HUES64 (cell line): ENCODE measurements around the gene CNTNAP2.

Experiments
- H3K27ac ChIP-seq: 2 replicates; pipeline ENCODE4 v1.7.0; 2013; ENCODE audit warnings: low read depth, low read length, inconsistent platforms
- H3K27me3 ChIP-seq: 2 replicates; pipeline ENCODE4 v1.6.1; 2013; ENCODE audit warnings: mild to moderate bottlenecking, low read length; ENCODE audit not compliant: insufficient read depth
- H3K36me3 ChIP-seq: 2 replicates; pipeline ENCODE4 v1.6.1; 2013; ENCODE audit warnings: mild to moderate bottlenecking, low read length; ENCODE audit not compliant: insufficient read depth
- H3K4me1 ChIP-seq: 2 replicates; pipeline ENCODE4 v1.6.1; 2013; ENCODE audit warnings: mild to moderate bottlenecking, low read length, moderate library complexity; ENCODE audit not compliant: insufficient read depth
- H3K4me3 ChIP-seq: 2 replicates; pipeline ENCODE4 v1.5.1; 2013; ENCODE audit warnings: mild to moderate bottlenecking, low read length, moderate library complexity
- H3K9ac ChIP-seq: 2 replicates; pipeline ENCODE4 v1.6.1; 2013; ENCODE audit warnings: mild to moderate bottlenecking, low read depth, low read length
- H3K9me3 ChIP-seq: 2 replicates; pipeline ENCODE4 v1.6.1; 2013; ENCODE audit warnings: low read depth, low read length; ENCODE audit not compliant: insufficient read depth
- WGBS: fragments of 150-250, 120-280 bp; methylation state at CpG from one replicate; pipeline ENCODE4 v1.1.7; 2013; ENCODE audit warnings: missing lambda C conversion rate; 5-methylcytosine and 5-hydroxymethylcytosine counted together

Gene CNTNAP2

DNA sequence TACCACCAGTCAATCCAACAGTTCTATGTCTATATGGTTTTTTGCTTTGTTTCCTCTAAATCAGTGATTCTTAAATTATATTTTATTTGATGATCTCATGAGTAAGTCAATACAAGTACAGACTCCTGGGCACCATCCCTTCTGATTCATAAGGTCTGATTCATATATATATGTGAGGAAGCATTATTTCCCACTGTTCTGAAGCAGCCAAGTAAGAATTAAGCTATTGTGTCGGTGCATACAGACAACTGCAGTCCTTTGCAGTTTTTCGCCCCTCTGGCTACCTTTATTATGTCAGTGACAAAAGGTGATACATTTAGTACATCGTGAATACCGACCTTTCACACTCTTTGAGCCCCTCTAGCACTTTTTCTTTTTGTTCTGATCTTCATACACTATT, 1394.3 kb downstream of the CNTNAP2 start:
- H3K4me3 ChIP-seq: no peak overlapping the region
- no peaks in the 10 kb centered on the region for H3K4me1 ChIP-seq
- no peak overlapping the region for H3K27ac ChIP-seq
- no peaks in the 10 kb centered on the region for H3K9me3 ChIP-seq
- H3K27me3 ChIP-seq: no peaks in the 10 kb centered on the region
- WGBS: 91% methylated on average over 4 of the region's 4 CpGs
- H3K36me3 ChIP-seq: no peaks in the 10 kb centered on the region
- no peak overlapping the region for H3K9ac ChIP-seq

DNA sequence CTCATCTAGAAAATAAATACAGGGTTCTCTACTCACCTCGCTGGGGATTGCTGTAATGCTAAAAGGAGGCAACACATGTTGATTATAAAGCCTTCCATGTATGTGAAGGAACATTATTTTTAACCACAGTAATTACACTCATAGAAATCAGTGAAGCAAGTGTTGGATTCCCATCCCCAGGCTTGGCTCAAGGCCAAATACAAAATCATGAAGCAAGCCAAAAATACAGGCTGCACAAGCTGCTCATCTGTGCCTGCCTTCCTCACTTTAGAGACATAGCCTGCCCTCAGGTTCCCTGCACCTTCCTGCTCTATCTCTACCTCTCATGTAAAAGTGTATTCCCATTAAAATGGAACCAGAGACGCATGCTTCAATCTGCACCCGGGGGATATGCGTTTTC, 1396.8 kb downstream of the CNTNAP2 start:
- no peaks in the 10 kb centered on the region for H3K9me3 ChIP-seq
- no peak overlapping the region for H3K4me3 ChIP-seq
- no peaks in the 10 kb centered on the region for H3K36me3 ChIP-seq
- 67% methylated on average over 3 of the region's 4 CpGs for WGBS
- H3K27me3 ChIP-seq: no peaks in the 10 kb centered on the region
- H3K4me1 ChIP-seq: no peaks in the 10 kb centered on the region
- no peak overlapping the region for H3K9ac ChIP-seq
- no peak overlapping the region for H3K27ac ChIP-seq

DNA sequence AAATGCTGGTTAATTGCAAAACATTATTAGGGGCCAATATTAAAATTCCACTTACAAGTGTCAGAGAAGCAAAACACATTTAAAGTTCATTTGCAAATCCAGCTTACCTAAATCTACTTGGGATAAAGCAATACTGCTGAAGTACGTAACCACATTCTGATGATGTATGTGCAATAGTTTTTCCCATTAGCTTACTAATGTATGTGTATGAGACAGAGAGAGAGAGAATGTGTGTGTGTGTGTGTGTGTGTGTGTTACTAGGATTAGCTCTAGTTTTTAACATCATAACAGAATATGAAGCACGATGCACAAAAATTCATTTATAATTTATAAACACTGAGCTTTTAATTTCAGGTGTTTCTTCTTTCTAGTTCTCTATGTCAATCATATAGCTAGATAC, 1399.8 kb downstream of the CNTNAP2 start:
- no peaks in the 10 kb centered on the region for H3K36me3 ChIP-seq
- no peaks in the 10 kb centered on the region for H3K27me3 ChIP-seq
- no peaks in the 10 kb centered on the region for H3K4me1 ChIP-seq
- no peak overlapping the region for H3K4me3 ChIP-seq
- H3K9me3 ChIP-seq: no peaks in the 10 kb centered on the region
- H3K9ac ChIP-seq: no peak overlapping the region
- no peak overlapping the region for H3K27ac ChIP-seq
- WGBS: 100% methylated on average over 2 of the region's 2 CpGs

DNA sequence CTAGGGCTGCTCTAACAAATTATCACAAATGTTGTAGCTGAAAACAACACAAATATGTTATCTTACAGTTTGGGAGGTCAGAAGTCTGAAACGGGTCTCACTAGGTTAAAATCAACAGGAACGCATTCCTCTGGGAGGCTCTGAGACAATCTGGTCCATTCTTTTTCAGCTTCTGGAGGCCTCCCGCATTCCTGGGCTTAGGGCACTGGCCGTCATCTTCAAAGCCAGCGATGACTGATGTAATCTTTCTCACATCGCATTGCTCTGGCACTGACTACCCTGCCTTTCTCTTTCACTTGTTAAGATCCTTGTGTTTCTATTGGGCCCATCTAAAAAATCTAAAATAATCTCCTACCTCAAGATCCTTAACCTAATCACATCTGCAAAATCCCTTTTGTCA, 1402.5 kb downstream of the CNTNAP2 start:
- Histone ChIP-seq H3K27ac (no peak overlapping the region), H3K27me3 (no peaks in the 10 kb centered on the region), H3K9me3 (no peaks in the 10 kb centered on the region), H3K4me3 (no peak overlapping the region), H3K9ac (no peak overlapping the region), H3K4me1 (no peaks in the 10 kb centered on the region), H3K36me3 (no peaks in the 10 kb centered on the region)
- 79% methylated on average over 6 of the region's 6 CpGs for WGBS

DNA sequence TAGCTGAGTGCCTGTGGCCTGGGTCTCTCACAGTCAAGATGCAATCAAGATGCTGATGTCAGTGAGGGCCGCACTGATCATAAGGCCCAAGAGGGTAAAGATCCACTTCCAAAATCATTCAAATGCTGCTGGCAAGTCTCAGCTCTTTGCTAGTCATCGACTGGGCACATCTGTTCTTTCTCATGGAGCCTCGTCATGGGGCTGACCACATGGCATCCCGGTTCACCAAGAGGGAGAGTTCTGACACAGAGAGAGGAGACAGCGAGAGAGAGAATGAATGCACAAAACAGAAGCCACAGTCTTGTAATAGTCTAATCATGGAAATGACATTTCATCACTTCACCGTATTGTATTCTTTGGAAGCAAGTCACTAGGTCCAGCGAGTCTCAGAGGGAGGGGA, 1406.5 kb downstream of the CNTNAP2 start:
- no peaks in the 10 kb centered on the region for H3K4me1 ChIP-seq
- H3K4me3 ChIP-seq: no peak overlapping the region
- WGBS: 97% methylated on average over 7 of the region's 7 CpGs
- H3K9me3 ChIP-seq: no peaks in the 10 kb centered on the region
- H3K27me3 ChIP-seq: no peaks in the 10 kb centered on the region
- no peak overlapping the region for H3K27ac ChIP-seq
- no peak overlapping the region for H3K9ac ChIP-seq
- H3K36me3 ChIP-seq: no peaks in the 10 kb centered on the region

DNA sequence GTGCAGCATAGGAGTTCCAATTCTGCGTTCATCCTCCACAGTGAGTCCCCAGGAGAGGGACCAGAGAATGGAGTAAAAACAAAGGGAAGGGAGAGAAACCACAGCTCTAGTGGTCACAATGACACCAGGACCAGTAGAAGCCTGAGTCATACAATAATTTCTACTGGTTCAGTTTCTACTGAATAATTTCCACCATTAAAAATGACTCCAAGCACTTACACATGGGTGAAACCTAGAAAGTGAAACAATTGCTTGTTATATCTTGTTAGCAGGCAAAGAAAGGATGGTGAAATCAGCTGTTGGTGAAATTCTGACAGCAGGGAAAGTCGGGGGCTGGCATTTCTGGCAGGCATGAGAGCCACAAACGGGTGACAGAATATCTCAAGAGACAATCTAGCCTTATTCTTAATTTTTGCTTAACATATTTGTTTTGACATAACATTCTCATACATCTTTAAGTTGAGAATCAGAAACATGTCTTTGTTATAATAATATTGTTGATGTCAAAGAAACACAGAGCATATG, 1408.2 kb downstream of the CNTNAP2 start:
- 97% methylated on average over 3 of the region's 3 CpGs for WGBS
- Histone ChIP-seq H3K27me3 (no peaks in the 10 kb centered on the region), H3K9ac (no peak overlapping the region), H3K36me3 (no peaks in the 10 kb centered on the region), H3K4me1 (no peaks in the 10 kb centered on the region), H3K27ac (no peak overlapping the region), H3K9me3 (no peaks in the 10 kb centered on the region), H3K4me3 (no peak overlapping the region)

DNA sequence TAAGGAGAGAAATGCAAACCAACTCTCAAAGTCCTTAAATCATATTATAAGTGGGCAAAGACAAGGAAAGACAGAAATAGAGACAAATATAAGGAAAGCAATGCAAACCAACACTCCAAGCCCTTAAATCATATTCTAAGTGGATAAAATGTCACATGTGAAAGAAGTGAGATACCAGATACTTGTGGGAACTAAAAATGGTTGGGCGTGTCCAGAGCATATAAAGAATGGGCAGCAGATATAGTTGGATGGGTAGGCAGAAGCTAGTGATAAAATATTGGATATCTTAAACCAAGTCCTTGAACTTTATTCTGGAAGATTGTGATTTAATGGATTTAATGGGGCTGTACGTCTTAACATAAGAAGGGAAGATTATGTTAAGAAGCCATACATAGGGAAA, 1408.7 kb downstream of the CNTNAP2 start:
- no peak overlapping the region for H3K27ac ChIP-seq
- no peaks in the 10 kb centered on the region for H3K27me3 ChIP-seq
- no peaks in the 10 kb centered on the region for H3K9me3 ChIP-seq
- no peaks in the 10 kb centered on the region for H3K36me3 ChIP-seq
- no peak overlapping the region for H3K9ac ChIP-seq
- no peaks in the 10 kb centered on the region for H3K4me1 ChIP-seq
- H3K4me3 ChIP-seq: no peak overlapping the region
- 85% methylated on average over 2 of the region's 2 CpGs for WGBS

DNA sequence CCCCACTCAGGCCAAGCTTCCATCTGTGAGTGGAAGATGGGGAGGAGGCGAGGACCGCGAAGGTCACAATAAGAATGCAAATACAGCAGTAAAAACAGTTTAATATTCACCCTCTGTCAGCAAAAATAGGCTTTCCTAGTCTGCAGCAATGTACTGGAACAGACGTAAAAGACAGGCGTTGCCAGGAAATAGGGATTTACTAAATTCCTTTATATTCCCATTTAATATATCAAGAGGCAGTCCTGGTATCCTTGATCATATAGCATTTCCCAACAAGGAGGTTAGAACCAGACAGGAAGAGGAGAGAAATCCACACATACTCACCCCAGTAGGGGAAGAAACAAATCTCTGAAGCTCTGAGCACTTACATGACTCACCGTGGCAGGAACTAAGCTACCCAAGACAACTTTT, 1419.1 kb downstream of the CNTNAP2 start:
- WGBS: 97% methylated on average over 6 of the region's 6 CpGs
- Histone ChIP-seq H3K27me3 (no peaks in the 10 kb centered on the region), H3K4me1 (no peaks in the 10 kb centered on the region), H3K4me3 (no peak overlapping the region), H3K27ac (no peak overlapping the region), H3K9ac (no peak overlapping the region), H3K9me3 (no peaks in the 10 kb centered on the region), H3K36me3 (no peaks in the 10 kb centered on the region)

DNA sequence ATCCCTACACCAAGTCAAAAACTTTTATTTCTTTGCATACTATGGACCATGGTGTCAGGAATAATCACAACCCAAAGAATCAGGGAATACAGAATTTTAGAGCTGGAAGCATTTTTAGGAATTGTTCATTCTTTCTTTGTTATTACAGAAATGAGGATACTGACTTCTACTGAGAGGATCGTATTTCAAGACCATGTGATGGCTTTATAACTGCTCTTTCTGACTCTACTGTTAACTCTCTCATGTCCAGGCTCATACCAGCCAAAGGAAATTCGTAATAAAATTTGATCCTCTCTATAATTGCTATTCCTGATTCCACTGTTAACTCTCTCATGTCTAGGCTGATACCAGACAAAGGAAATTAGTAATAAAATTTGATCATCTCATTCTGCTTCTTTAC, 1423.1 kb downstream of the CNTNAP2 start:
- Histone ChIP-seq H3K9ac (no peak overlapping the region), H3K27ac (no peak overlapping the region), H3K4me1 (no peaks in the 10 kb centered on the region), H3K9me3 (peaks cover 16% of the 10 kb centered on the region), H3K36me3 (no peaks in the 10 kb centered on the region), H3K27me3 (no peaks in the 10 kb centered on the region), H3K4me3 (no peak overlapping the region)
- WGBS: 88% methylated on average over 2 of the region's 2 CpGs

DNA sequence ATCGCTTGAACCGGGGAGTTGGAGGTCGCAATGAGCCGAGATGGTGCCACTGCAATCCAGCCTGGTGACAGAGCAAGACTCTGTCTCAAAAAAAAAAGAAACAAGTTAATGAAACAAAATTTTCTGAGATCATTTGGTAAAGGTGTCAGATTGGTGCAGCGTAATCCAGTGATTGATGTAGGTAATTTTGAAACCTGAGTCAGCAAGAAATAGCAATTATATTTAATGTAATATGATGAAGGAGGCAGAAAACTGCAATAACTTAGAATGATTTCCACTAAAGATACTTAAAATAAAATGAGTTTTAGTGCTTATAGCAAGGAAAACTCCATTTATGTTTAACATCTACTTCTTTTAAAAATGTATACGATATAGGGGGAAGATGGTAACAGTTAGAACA, 1424.1 kb downstream of the CNTNAP2 start:
- Histone ChIP-seq H3K27ac (no peak overlapping the region), H3K9ac (no peak overlapping the region), H3K9me3 (peaks cover 25% of the 10 kb centered on the region), H3K36me3 (no peaks in the 10 kb centered on the region), H3K4me1 (no peaks in the 10 kb centered on the region), H3K27me3 (no peaks in the 10 kb centered on the region), H3K4me3 (no peak overlapping the region)
- WGBS: 93% methylated on average over 6 of the region's 6 CpGs

DNA sequence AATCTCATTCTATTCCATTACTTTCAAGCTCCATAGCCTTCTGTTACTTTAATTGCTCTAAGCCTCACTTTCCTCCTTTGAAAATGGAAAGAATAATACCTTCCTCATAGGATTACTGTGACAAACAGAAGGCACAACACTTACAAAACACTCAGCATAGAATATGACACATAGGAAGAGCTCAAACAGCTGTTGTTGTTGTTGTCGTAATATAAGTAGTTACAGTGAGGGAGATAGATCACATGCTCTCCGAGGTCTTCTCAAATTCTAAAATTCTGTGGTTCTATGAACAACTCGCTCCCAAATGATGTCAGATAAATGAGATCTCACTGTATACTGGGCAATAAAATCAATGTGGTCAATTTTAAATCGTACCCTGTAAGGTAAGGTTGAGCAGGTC, 1424.7 kb downstream of the CNTNAP2 start:
- no peak overlapping the region for H3K27ac ChIP-seq
- H3K36me3 ChIP-seq: no peaks in the 10 kb centered on the region
- H3K27me3 ChIP-seq: no peaks in the 10 kb centered on the region
- WGBS: 100% methylated on average over 3 of the region's 4 CpGs
- H3K4me1 ChIP-seq: no peaks in the 10 kb centered on the region
- no peak overlapping the region for H3K4me3 ChIP-seq
- peaks cover 25% of the 10 kb centered on the region for H3K9me3 ChIP-seq
- H3K9ac ChIP-seq: no peak overlapping the region

DNA sequence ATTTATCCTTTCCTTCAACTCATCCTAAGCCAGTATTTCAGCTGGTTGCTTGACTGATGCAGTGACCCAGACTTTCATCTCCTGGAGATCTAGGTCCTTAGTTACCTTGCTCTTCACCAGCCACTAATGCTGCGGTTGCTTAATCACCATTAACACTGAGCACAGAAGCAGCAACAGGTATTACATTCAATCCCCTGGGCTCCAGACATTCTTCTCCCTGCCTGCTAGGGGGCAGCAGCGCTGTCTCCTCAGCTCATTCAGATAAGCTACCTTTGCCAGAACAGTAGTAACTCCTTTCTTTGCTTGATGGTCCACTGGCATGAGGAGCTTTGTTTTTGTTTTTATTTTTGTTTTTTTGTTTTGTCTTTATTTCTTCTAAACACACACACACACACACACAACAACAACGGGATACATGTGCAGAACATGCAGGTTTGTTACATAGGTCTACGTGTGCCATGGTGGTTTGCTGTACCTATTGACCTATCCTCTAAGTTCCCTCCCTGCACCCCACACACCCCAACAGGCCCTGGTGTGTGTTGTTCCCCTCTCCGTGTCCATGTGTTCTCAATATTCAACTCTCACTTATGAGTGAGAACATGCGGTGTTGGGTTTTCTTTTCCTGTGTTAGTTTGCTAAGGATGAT, 1430.8 kb downstream of the CNTNAP2 start:
- Histone ChIP-seq H3K4me1 (no peaks in the 10 kb centered on the region), H3K4me3 (no peak overlapping the region), H3K27ac (no peak overlapping the region), H3K27me3 (no peaks in the 10 kb centered on the region), H3K36me3 (no peaks in the 10 kb centered on the region), H3K9ac (no peak overlapping the region), H3K9me3 (peaks cover 23% of the 10 kb centered on the region)
- WGBS: 84% methylated on average over 6 of the region's 6 CpGs
